ENCODE measurements around the gene ZNF500.
"Not testable (repeated sequence)": the region's sequence is repeated elsewhere in the genome, so short reads cannot be mapped to it uniquely, and the experiment has no call there.

ZNF500 gene

GRCh38 chr16:4746215-4746614, 20.7 kb downstream of the ZNF500 start:
- FAIRE-seq (no peak), DNase-seq (ENCODE audit: low spot score) (no peak)

DNA sequence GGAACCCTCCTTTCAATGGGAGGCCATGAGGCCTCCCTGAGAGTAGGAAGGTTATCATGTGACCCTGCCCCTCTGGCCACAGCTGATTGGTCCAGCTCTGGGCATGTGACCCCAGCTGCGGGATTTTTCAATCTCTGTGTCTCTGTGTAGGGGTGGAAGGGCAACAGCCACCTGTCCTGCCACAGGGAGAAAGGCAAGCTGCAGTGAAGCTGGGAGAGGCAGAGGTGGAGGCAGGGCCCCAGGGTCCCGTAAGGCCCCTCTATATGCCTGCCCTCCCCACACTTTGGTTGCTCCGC, 21.7 kb downstream of the ZNF500 start:
- DNase-seq (ENCODE audit: low spot score) (no peak), FAIRE-seq (no peak)

DNA sequence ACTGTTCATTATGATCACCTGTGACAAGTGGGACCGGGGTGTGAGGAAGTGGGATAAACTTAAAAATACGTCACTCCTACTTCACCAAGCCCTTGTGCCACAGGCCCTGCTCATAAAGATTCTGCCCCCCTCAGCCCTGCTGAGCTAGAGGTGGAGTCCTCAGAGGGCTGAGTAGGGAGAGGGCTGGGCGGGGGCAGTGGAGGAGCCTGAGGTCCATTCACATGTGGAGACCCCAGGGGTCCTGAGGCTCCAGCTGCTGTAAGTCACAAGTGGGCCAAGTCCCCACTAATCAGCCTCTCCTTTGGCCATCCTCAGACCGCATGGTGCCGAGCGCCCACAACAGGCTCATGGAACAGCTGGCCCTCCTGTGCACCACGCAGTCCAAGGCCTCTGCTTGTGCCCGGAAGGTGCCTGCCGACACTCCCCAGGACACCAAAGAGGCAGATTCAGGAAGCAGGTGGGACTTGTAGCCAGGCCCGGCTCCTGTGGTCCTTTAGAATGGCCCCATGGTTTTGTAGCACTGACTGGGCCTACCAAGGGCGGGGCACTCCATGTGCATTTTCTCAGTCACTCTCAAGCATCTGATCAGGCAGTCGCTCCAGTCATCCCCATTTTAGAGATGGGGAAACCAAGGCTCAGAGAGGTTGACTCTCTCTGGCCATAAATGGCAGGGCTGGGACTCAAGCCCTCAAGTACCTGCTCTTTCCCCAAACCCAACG, 22.2 kb downstream of the ZNF500 start:
- DNase-seq (ENCODE audit: low spot score): no peak
- no peak for FAIRE-seq

GRCh38 chr16:4743226-4743878, 23.6 kb downstream of the ZNF500 start:
- DNase-seq (ENCODE audit: low spot score) (no peak), FAIRE-seq (no peak)

- not testable (repeated sequence) for FAIRE-seq; DNase-seq (ENCODE audit: low spot score)
These were observed 28.6 kb downstream of the ZNF500 start for GRCh38 chr16:4738370-4738769.

DNA sequence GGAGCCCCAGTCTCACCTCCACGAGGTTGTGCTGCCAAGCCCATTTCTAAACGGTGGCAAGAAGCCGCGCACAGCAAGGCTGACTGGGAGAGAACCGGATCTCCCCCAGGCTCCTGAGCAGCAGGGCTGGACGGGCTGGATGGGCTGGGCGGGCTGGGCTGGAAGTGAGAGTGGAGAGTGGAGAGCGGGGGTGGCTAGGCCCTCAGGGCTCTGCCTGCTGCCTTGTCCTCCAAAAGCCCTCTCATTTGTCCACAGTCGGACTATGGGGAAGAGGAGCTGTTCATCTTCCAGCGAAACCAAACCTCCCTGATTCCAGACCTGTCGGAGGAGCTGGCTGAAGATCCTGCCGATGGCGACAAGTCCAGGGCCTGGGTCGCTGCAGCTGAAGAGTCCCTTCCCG, 29.4 kb downstream of the ZNF500 start:
- FAIRE-seq (no peak), DNase-seq (ENCODE audit: low spot score) (no peak)

DNA sequence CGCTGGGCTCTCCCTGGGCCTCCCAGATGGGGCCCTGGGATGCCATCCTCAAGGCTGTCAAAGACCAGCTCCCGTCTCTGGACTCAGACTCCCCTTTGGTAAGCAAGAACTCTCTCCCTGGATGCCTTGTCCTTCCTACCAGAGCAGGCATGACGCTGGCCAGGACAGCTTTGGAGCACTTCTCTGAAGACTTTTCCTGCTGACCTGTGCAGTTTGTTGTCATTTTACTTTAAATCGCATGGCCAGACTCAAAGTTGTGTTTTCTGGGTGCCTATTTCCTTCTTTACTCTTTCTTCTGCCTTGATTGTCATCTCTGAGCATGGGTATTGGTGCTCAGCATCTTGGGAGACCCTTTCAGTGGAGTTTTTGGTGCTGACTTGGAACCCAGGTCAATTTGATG, 30.4 kb downstream of the ZNF500 start:
- no peak for DNase-seq (ENCODE audit: low spot score)
- FAIRE-seq: no peak

GRCh38 chr16:4734730-4735535, 32.0 kb downstream of the ZNF500 start:
- DNase-seq (ENCODE audit: low spot score) (peak; percentile 96), FAIRE-seq (no peak)

DNA sequence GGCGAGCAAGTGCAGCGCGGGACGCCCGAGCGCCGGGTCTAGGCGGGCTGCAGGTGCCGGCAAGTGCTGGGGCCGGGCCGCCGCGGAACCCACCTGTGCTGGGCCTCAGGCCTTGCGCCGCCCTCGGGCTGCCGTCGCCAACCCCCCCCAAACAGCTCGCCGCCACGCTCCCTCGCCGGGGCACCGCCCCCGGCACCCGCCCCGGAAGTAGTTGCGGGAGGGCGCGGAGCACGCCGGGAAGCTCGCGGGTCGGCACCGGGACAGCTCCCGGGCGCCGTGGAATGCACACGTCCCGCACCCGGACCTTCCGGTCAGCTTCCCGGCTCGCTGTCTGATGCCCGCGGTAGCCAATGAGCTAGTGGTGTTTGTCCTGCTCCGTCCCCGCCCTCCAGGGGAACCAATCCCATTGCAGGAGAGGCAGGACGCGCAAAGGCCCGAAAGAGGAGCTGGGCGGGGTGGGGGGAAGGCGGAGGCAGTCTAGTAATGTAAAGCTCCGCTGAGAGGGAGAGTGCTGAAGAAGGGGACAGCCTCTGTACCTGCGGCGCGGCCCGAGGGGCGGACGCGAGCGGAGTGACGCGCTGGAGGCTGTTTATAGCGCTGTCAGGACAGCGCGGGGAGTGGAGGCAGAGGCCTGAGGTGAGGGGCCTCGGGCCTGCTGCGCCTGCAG, 32.8 kb downstream of the ZNF500 start, which contains the start of the genes ANKS3 and DNAAF8:
Gene ANKS3, minus strand, starts transcription at position 209 of the 667 bp plus-strand sequence. CDS start 4,122 bp downstream, outside the sequence.
Gene DNAAF8, plus strand, starts transcription at position 475 of the 667 bp plus-strand sequence. CDS start 1,978 bp downstream, outside the sequence.
- FAIRE-seq (peak; percentile 63), DNase-seq (ENCODE audit: low spot score) (peak; percentile 97)

DNA sequence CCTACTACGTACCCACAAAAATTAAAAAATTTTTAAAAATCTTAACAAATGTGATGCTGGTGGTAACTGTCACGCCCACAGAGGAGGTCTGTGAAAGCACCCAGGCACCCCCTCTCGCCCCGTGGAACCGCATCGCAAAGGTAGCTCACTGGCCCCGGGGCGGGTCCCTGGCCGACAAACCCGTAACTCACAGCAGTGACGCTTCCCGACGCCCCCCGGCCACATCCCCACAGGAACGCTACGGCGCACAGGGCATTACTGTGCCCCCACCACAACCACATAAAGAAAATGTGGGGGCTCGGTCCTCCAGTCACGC, 33.3 kb downstream of the ZNF500 start:
- FAIRE-seq (no peak), DNase-seq (ENCODE audit: low spot score) (no peak)

DNA sequence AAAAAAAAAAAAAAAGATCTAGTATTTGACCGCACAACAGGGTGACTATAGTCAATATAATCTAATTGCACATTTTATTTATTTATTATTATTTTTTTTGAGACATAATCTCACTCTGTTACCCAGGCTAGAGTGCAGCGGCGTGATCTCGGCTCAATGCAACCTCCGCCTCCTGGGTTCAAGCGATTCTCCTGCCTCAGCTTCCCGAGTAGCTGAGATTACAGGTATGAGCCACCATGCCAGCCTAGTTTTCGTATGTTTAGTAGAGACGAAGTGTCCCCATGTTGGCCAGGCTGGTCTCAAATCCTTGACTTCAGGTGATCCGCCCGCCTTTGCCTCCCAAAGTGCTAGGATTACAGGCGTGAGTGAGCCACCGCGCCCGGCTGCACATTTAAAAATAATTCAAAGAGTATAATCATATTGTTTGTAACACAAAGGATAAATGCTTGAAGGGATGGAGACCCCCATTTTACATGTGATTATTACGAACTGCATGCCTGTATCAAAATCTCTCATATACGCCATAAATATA, 33.7 kb downstream of the ZNF500 start:
- FAIRE-seq: no peak

GRCh38 chr16:4729876-4730275, 37.1 kb downstream of the ZNF500 start:
- DNase-seq (ENCODE audit: low spot score) (no peak), FAIRE-seq (no peak)

More for the DNA sequence above, 33.7 kb downstream of the ZNF500 start:
- no peak for DNase-seq (ENCODE audit: low spot score)

DNA sequence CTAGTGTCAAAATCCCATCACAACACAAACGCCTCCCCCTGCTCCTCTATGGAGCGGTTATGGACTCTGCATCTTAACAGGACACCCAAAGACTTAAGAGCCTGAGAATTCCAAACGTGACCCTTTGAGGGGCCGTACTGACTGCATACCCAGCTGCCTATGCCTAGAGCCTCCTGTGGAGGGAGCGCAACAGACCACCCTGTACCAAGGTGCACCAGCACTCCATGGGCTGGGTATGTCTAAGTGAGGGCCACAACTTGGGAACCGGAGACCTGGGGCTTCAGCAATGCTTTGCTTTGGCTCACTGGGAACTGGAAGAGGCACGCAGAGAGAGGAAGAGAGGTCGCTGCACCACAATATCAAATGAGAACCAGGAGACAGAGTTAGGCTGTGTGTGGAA, 38.3 kb downstream of the ZNF500 start:
- no peak for DNase-seq (ENCODE audit: low spot score)
- no peak for FAIRE-seq

GRCh38 chr16:4726616-4727015, 40.3 kb downstream of the ZNF500 start:
- FAIRE-seq: no peak

DNA sequence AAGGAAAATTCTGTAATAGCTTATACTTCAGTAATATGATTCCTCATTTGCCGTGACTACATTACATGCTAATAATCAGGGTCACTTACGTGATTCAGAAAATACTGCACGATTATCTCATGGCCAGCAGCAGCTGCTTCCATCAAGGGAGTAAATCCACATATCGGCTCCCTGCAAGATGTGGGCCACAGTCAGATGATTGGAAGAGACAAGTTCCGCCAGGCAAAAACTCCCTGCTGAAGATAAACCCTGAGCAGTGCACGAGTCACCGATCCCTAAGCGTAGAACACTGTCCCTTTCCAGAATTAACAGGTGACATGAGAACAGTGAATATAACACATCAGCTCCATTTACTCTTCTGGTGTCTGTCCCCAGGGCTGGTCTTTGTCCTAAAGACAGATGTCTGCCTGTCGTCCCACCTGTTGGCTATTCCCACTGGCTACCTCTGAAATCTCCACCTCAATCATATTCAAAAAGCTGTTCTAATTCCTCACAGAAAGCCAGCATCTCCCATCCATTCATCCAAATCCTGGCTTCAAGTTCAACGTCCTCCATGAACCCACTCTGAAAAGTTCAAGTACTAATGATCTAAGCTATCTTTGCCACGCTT, 42.2 kb downstream of the ZNF500 start:
- DNase-seq (ENCODE audit: low spot score) (no peak), FAIRE-seq (no peak)

More at GRCh38 chr16:4726616-4727015, 40.3 kb downstream of the ZNF500 start:
- no peak for DNase-seq (ENCODE audit: low spot score)

DNA sequence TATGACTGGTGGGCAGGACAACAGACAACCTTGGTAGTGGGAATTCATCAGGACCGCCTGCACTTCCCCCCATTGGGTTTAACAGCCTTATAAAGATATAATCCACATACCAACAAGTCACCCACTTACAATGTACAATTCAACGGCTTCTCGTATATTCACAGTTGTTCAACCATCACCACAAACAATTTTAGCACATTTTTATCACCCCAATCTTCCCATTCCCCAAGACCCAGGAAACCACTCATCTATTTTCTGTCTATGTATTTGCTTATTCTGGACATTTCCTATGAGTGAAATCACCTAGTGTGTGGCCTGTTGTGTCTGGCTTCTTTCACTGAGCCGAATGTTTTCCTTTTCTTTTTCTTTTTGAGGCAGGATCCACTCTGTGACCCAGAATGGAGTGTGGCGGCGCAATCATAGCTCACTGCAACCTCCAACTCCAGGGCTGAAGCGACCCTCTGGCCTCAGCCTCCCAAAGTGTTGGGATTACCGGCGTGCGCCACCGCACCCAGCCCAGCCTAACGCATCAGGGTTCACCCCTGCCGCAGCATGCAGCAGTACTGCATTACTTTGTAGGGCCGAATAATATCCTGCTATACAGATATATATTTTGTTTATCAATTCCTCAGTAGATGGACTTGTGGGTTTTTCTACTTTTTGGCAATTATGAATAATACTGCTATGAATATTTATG, 43.7 kb downstream of the ZNF500 start:
- no peak for DNase-seq (ENCODE audit: low spot score)
- no peak for FAIRE-seq

DNA sequence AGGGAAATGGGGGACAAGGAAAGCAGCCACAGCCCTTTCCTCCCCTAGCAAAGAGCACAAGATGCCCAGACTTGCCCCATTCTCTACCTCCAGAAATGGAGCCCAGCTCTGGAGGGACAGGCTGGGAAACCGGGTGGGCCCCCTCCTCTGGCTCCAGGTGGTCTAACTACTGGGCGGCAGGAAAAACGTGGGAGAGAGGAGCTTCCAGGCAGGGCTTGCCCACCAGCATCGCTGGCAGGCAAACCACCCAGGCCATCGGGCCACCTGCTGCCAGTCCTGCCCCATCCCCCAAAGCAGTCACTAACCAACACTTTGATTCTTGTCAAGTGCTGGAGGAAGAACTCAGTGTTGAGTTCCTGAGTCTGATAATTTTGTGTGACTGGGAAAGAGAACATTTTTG, 48.5 kb downstream of the ZNF500 start:
- no peak for DNase-seq (ENCODE audit: low spot score)
- no peak for FAIRE-seq

GRCh38 chr16:4714996-4715395, 52.0 kb downstream of the ZNF500 start:
- no peak for FAIRE-seq
- no peak for DNase-seq (ENCODE audit: low spot score)

- FAIRE-seq (no peak), DNase-seq (ENCODE audit: low spot score) (no peak)
These were observed 53.1 kb downstream of the ZNF500 start for GRCh38 chr16:4713663-4714501.

DNA sequence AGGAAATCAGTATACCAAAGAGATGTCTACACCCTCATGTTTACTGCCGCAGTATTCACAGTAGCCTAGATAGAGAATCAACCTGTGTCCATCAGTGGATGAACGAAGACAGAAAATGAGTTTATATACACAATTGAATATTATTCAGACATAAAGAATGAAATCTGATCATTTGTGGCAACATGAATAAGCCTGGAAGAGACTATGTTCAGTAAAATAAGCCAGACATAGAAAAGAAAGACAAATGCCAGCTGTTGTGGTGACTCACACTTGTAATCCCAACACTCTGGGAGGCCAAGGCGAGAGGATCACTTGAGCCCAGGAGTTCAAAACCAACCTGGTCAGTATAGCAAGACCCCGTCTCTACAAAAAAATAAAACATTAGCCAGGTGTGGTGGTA, 57.5 kb downstream of the ZNF500 start:
- FAIRE-seq (no peak), DNase-seq (ENCODE audit: low spot score) (no peak)
